ENCODE data around the gene USO1.

- TF ChIP-seq CTCF (IDR thresholded peaks at IDR 0.05) (no peak), POLR2AphosphoS5 (IDR thresholded peaks at IDR 0.05) (no peak)
Measured at GRCh38 chr4:75698963-75699228, 25.5 kb upstream of the USO1 start.

Data from gastroesophageal sphincter (tissue), 3 donors.